Mesothelial cell of epicardium (in vitro differentiated cells): Measurements from ENCODE around the gene ZNF615. TPM values are rescaled to one million over a fixed set of nuclear protein-coding genes. Genes with fewer than 3 reads are reported as not detected.

Experiments used
- DNase-seq, 2 experiments: peaks; one replicate each; pipeline ENCODE4 v3.0.0; 2021; ENCODE audit warnings: low spot score in 2 of 2; ENCODE audit not compliant: unreplicated experiment in 2 of 2
- H3K27ac Mint-ChIP-seq: 2 replicates; pipeline ENCODE4 v1.8.0; 2021; ENCODE audit warnings: mixed read lengths
- H3K27me3 Mint-ChIP-seq: 2 replicates; pipeline ENCODE4 v1.8.0; 2021; ENCODE audit warnings: low read depth, mixed read lengths
- H3K36me3 Mint-ChIP-seq: 2 replicates; pipeline ENCODE4 v1.8.0; 2021; ENCODE audit warnings: mixed read lengths
- H3K4me1 Mint-ChIP-seq: 2 replicates; pipeline ENCODE4 v1.8.0; 2021; ENCODE audit warnings: mixed read lengths
- H3K4me3 Mint-ChIP-seq: 2 replicates; pipeline ENCODE4 v1.8.0; 2021; ENCODE audit warnings: mild to moderate bottlenecking, moderate library complexity, mixed read lengths
- H3K9me3 Mint-ChIP-seq: 2 replicates; pipeline ENCODE4 v1.8.0; 2021; ENCODE audit warnings: mixed read lengths
- CTCF ChIP-seq: fragments of 200-600 bp; sonication (generic); IDR thresholded peaks from one replicate; pipeline ENCODE4 v1.5.0; 2021; ENCODE audit warnings: antibody characterized with exemption; ENCODE audit not compliant: unreplicated experiment
- total RNA-seq: library from RNA; stranded (reverse); gene quantifications from 3 replicates; pipeline ENCODE4 v1.2.1, GENCODE V29; 2021

ZNF615 gene
- total RNA-seq, 1 donor from 2014 or later: 14.6 TPM

- TF ChIP-seq CTCF: no peak
- Mint-ChIP-seq H3K36me3 (peaks cover 52% of the 10 kb centered on the region), H3K27ac (no peak overlapping the region), H3K27me3 (no peaks in the 10 kb centered on the region), H3K9me3 (peaks cover 33% of the 10 kb centered on the region), H3K4me3 (no peak overlapping the region), H3K4me1 (peaks cover 11% of the 10 kb centered on the region)
- no peak for DNase-seq
Measured at GRCh38 chr19:52010674-52011073, 2.7 kb upstream of the ZNF615 start.

GRCh38 chr19:52007451-52007805 lies 583 bp downstream of the ZNF615 start:
- H3K4me3 Mint-ChIP-seq: peak overlapping the region; percentile 98
- H3K9me3 Mint-ChIP-seq: peaks cover 32% of the 10 kb centered on the region
- peaks cover 11% of the 10 kb centered on the region for H3K4me1 Mint-ChIP-seq
- peaks cover 43% of the 10 kb centered on the region for H3K36me3 Mint-ChIP-seq
- H3K27ac Mint-ChIP-seq: peak overlapping the region; percentile 98
- DNase-seq: no peak
- no peak for TF ChIP-seq CTCF
- H3K27me3 Mint-ChIP-seq: no peaks in the 10 kb centered on the region

GRCh38 chr19:51994048-51994644 lies 13.9 kb downstream of the ZNF615 start:
- H3K27ac Mint-ChIP-seq: no peak overlapping the region
- DNase-seq: no peak
- peaks cover 74% of the 10 kb centered on the region for H3K9me3 Mint-ChIP-seq
- H3K36me3 Mint-ChIP-seq: peaks cover 87% of the 10 kb centered on the region
- no peaks in the 10 kb centered on the region for H3K27me3 Mint-ChIP-seq
- H3K4me3 Mint-ChIP-seq: no peak overlapping the region
- TF ChIP-seq CTCF: no peak
- no peaks in the 10 kb centered on the region for H3K4me1 Mint-ChIP-seq

GRCh38 chr19:51993422-51993821 lies 14.6 kb downstream of the ZNF615 start:
- H3K27ac Mint-ChIP-seq: no peak overlapping the region
- H3K27me3 Mint-ChIP-seq: no peaks in the 10 kb centered on the region
- DNase-seq: no peak
- no peaks in the 10 kb centered on the region for H3K4me1 Mint-ChIP-seq
- peaks cover 86% of the 10 kb centered on the region for H3K36me3 Mint-ChIP-seq
- peaks cover 78% of the 10 kb centered on the region for H3K9me3 Mint-ChIP-seq
- H3K4me3 Mint-ChIP-seq: no peak overlapping the region
- TF ChIP-seq CTCF: no peak

- TF ChIP-seq CTCF: no peak
- Mint-ChIP-seq H3K4me1 (peaks cover 9% of the 10 kb centered on the region), H3K9me3 (peaks cover 54% of the 10 kb centered on the region), H3K27ac (peak within 1 kb of the TSS; percentile 89), H3K36me3 (peaks cover 57% of the 10 kb centered on the region), H3K4me3 (peak within 1 kb of the TSS; percentile 89), H3K27me3 (no peaks in the 10 kb centered on the region)
- DNase-seq: peak; percentile 59 to 79
Measured at GRCh38 chr19:51986309-51987291, 21.4 kb downstream of the ZNF615 start, which contains the start of gene ZNF350. Gene ZNF350, minus strand, starts transcription at chr19:51986840. Its CDS starts 12,480 bp downstream, at chr19:51974360.
